Bronchial epithelial cell (primary cell): ENCODE results near the gene PLXND1. TPM values are rescaled to one million over a fixed set of nuclear protein-coding genes. Genes with fewer than 3 reads are reported as not detected.

Experiments used
- DNase-seq: peaks from one replicate; pipeline ENCODE4 v3.0.0-alpha.2; 2010; ENCODE audit warnings: low read depth
- FAIRE-seq: peaks from 2 replicates; lab custom pipeline; 2011; peaks lifted over from hg19 to GRCh38; lab: Jason Lieb, UNC
- H3K27me3 ChIP-seq: 2 replicates; pipeline ENCODE4 v1.5.1; 2011; ENCODE audit warnings: low read length; ENCODE audit not compliant: control insufficient read depth, insufficient read depth
- H3K36me3 ChIP-seq: 2 replicates; pipeline ENCODE4 v1.5.1; 2011; ENCODE audit warnings: low read length; ENCODE audit not compliant: control insufficient read depth, insufficient read depth
- H3K4me3 ChIP-seq: 2 replicates; pipeline ENCODE4 v1.5.1; 2011; ENCODE audit warnings: mild to moderate bottlenecking, low read depth, low read length, control low read depth
- CTCF ChIP-seq: IDR thresholded peaks from 2 replicates; pipeline ENCODE4 v1.5.1; 2011; ENCODE audit warnings: mild to moderate bottlenecking, moderate library complexity, low read length, control low read depth, inconsistent platforms; ENCODE audit not compliant: insufficient read depth, severe bottlenecking
- total RNA-seq: library from RNA; depleted of rRNA; stranded (reverse); fragments of >200 nt; gene quantifications from 2 replicates; pipeline ENCODE4 v1.2.1, GENCODE V29; 2014

The PLXND1 gene
- total RNA-seq, 1 donor from 2014 or later = 2.4 TPM

GRCh38 chr3:129576514-129577352, 29.7 kb downstream of the PLXND1 start:
- H3K36me3 ChIP-seq = no peaks in the 10 kb centered on the region
- no peak overlapping the region for H3K4me3 ChIP-seq
- DNase-seq = no peak
- FAIRE-seq = no peak
- TF ChIP-seq CTCF = no peak
- H3K27me3 ChIP-seq = peaks cover 2% of the 10 kb centered on the region

- TF ChIP-seq CTCF = no peak
- Histone ChIP-seq H3K4me3 (no peak overlapping the region), H3K27me3 (peaks cover 2% of the 10 kb centered on the region), H3K36me3 (no peaks in the 10 kb centered on the region)
- no peak for FAIRE-seq
- no peak for DNase-seq
Measured at GRCh38 chr3:129575997-129576384, 30.5 kb downstream of the PLXND1 start.

- H3K27me3 ChIP-seq = peaks cover 2% of the 10 kb centered on the region
- DNase-seq (no peak), FAIRE-seq (no peak)
- no peak overlapping the region for H3K4me3 ChIP-seq
- no peak for TF ChIP-seq CTCF
- H3K36me3 ChIP-seq = no peaks in the 10 kb centered on the region
Measured at GRCh38 chr3:129575233-129575996, 31.1 kb downstream of the PLXND1 start.

- no peak for TF ChIP-seq CTCF
- FAIRE-seq (no peak), DNase-seq (no peak)
- H3K4me3 ChIP-seq = no peak overlapping the region
- no peaks in the 10 kb centered on the region for H3K36me3 ChIP-seq
- peaks cover 2% of the 10 kb centered on the region for H3K27me3 ChIP-seq
Measured at GRCh38 chr3:129574206-129574605, 32.3 kb downstream of the PLXND1 start.

GRCh38 chr3:129573493-129573892, 33.0 kb downstream of the PLXND1 start:
- Histone ChIP-seq H3K36me3 (no peaks in the 10 kb centered on the region), H3K4me3 (no peak overlapping the region), H3K27me3 (peaks cover 2% of the 10 kb centered on the region)
- no peak for FAIRE-seq
- DNase-seq = no peak
- no peak for TF ChIP-seq CTCF
